ENCODE measurements around the gene IP6K2.
"Not testable (repeated sequence)": the region's sequence is repeated elsewhere in the genome, so short reads cannot be mapped to it uniquely, and the experiment has no call there.

DNA sequence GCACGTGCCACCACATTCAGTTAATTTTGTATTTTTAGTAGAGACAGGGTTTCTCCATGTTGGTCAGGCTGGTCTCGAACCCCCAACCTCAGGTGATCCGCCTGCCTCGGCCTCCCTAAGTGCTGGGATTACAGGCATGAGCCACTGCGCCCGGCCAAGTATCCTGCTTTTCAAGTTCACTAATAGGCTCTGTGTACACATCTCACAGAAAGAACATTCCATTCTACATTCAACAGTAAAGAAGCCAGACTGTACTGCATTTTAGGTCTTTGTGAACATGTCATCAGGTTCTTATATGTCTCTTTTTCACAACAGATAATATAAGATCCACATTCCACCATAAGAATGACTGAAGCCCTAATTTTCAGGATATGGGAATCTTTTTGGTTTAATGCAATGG is 42.5 kb upstream of the IP6K2 start:
- TF ChIP-seq, protein P1, sequence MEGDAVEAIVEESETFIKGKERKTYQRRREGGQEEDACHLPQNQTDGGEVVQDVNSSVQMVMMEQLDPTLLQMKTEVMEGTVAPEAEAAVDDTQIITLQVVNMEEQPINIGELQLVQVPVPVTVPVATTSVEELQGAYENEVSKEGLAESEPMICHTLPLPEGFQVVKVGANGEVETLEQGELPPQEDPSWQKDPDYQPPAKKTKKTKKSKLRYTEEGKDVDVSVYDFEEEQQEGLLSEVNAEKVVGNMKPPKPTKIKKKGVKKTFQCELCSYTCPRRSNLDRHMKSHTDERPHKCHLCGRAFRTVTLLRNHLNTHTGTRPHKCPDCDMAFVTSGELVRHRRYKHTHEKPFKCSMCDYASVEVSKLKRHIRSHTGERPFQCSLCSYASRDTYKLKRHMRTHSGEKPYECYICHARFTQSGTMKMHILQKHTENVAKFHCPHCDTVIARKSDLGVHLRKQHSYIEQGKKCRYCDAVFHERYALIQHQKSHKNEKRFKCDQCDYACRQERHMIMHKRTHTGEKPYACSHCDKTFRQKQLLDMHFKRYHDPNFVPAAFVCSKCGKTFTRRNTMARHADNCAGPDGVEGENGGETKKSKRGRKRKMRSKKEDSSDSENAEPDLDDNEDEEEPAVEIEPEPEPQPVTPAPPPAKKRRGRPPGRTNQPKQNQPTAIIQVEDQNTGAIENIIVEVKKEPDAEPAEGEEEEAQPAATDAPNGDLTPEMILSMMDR (IDR thresholded peaks at IDR 0.05), result not testable (repeated sequence)
- TF ChIP-seq POLR2A (IDR thresholded peaks at IDR 0.05), result not testable (repeated sequence)
